ENCODE results near the gene DBNDD1.
"Not testable (repeated sequence)": the region's sequence is repeated elsewhere in the genome, so short reads cannot be mapped to it uniquely, and the experiment has no call there.

The DBNDD1 gene

DNA sequence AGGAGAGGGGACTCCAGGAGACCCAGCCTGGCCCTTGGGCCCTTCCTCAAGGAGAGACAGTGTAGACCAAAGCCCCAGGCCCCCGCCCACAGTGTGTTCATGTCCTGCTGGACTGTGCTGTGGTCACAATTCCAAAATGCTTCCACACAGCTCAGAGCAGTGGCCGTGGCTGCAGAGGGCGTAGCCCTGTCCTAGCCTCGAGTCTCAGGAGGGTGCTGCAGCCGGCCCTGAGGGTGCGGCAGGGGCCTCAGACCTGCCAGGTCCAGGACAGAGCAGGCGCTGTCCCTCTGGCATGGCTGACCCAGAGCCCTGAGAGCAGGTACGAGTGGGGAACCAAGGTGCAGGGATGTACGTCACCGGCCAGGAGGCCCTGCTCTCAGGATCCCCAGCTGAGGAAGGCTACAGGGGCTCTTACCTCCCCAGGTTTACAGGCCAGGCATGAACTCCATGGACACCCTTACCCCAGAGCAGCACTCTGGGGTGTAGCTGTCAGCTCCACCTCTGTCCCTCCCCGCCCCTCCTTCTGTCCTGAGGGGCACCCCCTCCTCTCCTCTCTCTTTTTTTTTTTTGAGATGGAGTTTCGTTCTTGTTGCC, 7.3 kb downstream of the DBNDD1 start:
- H3K4me3 ChIP-seq (ENCODE audit: low read depth, low read length): no peak overlapping the region
- no peak for TF ChIP-seq CTCF (IDR thresholded peaks at IDR 0.05; ENCODE audit: control insufficient read depth, extremely low read depth, insufficient read depth)
- DNase-seq (ENCODE audit: low read depth): no peak

- H3K4me3 ChIP-seq (ENCODE audit: low read depth, low read length): no peak overlapping the region
- DNase-seq (ENCODE audit: low read depth): no peak
- no peak for TF ChIP-seq CTCF (IDR thresholded peaks at IDR 0.05; ENCODE audit: control insufficient read depth, extremely low read depth, insufficient read depth)
Measured at GRCh38 chr16:90011508-90011819, 7.8 kb downstream of the DBNDD1 start.

DNA sequence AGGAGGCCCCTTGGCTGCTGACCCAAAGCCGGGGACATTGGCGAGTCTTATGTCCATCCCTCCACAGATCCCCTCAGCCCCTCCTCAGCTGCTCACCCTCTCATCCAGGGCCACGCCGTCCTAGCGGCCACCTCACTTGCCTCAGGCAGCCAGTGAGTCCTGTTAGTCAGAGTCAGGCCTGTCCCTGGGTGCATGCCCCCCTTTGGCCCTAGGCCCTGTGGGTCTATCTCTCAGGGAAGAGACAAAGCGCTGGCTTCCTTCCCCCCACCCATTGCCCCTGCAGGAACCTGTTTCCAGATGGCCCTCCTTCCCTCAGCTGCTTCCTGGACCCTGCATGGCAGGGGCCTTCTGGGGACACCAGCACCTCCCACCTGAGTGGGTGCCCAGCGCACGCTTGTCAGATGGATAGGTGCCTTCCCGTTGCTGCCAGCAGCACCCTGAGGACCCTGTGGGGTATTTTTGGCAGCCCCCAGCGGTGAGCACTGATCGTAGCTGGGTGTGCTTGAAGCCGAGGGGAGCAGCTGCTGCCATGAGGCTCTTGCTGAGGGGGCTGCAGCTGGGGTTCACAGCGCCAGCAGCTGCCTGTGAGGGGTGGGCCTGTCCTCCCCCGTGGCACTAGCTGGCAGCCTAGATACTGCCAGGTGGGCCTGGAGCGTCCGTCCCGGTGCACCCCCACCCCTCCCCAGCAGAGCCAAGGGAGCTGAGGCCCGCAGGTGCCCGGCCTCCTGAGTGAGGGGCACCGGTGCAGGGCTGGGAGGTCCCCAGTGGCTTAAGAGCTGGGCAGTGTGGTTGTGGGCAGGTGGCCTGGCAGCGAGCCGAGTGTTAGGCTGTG, 8.4 kb downstream of the DBNDD1 start:
- no peak for TF ChIP-seq CTCF (IDR thresholded peaks at IDR 0.05; ENCODE audit: control insufficient read depth, extremely low read depth, insufficient read depth)
- no peak overlapping the region for H3K4me3 ChIP-seq (ENCODE audit: low read depth, low read length)
- no peak for DNase-seq (ENCODE audit: low read depth)

GRCh38 chr16:90009172-90009899, 9.9 kb downstream of the DBNDD1 start:
- no peak for DNase-seq (ENCODE audit: low read depth)
- no peak overlapping the region for H3K4me3 ChIP-seq (ENCODE audit: low read depth, low read length)
- TF ChIP-seq CTCF (IDR thresholded peaks at IDR 0.05; ENCODE audit: control insufficient read depth, extremely low read depth, insufficient read depth): no peak

DNA sequence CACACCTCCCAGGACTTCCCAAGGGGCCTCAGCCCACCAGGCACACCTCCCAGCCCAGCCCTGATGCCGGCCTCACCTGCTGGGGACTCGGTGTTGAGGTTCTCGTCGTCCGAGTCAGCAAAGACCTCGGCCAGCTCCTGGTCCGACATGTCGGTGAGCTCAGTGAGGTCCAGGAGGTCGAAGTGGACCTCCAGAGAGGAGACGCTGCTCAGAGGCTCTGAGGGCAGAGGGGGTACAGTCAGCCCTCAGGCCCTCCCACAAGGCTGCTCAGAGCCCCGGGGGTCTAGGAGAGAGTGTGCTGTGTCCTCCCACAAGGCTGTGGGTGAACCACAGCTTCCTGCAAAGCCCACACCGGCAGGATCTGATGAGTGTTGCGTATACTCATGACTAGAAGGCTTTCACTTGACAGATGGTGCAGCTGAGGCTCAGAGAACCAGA, 10.5 kb downstream of the DBNDD1 start:
- TF ChIP-seq CTCF (IDR thresholded peaks at IDR 0.05; ENCODE audit: control insufficient read depth, extremely low read depth, insufficient read depth): no peak
- DNase-seq (ENCODE audit: low read depth): no peak
- H3K4me3 ChIP-seq (ENCODE audit: low read depth, low read length): no peak overlapping the region

GRCh38 chr16:90007635-90008234, 11.5 kb downstream of the DBNDD1 start:
- not testable (repeated sequence) for H3K4me3 ChIP-seq (ENCODE audit: low read depth, low read length); DNase-seq (ENCODE audit: low read depth)

GRCh38 chr16:90007015-90007414, 12.2 kb downstream of the DBNDD1 start:
- no peak for TF ChIP-seq CTCF (IDR thresholded peaks at IDR 0.05; ENCODE audit: control insufficient read depth, extremely low read depth, insufficient read depth)
- H3K4me3 ChIP-seq (ENCODE audit: low read depth, low read length): no peak overlapping the region

More at GRCh38 chr16:90007015-90007414, 12.2 kb downstream of the DBNDD1 start:
- no peak for DNase-seq (ENCODE audit: low read depth)

Measured in LNCaP clone FGC (cell line).